CD4-positive, alpha-beta T cell treated with Interleukin-15 for 1 hour (primary cell): ENCODE data around the gene DTHD1.
A peak's percentile ranks its signal among the peaks of the same experiment; 100 is the strongest.

Source experiments
- DNase-seq: peaks from one replicate; pipeline ENCODE4 v3.0.0-alpha.2; 2020

The DTHD1 gene

DNA sequence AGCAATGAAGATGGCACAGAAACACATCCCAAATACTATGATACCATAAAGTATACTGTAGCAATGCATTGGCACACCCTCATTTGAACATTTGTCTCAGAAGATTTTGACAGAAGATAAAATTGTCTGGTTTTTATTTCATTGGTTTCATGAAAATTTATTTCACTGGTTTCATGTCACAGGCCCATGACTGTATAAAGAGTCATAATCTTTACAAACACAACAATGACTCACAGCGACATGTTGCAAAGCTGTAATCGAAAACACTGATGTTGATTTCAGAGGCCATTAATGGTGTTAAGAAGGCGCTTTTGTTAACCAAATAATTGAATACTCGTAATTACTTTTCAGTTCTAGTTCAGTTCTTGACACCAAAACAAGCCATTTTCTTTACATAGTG is 8.1 kb upstream of the DTHD1 start:
- DNase-seq = no peak

DNA sequence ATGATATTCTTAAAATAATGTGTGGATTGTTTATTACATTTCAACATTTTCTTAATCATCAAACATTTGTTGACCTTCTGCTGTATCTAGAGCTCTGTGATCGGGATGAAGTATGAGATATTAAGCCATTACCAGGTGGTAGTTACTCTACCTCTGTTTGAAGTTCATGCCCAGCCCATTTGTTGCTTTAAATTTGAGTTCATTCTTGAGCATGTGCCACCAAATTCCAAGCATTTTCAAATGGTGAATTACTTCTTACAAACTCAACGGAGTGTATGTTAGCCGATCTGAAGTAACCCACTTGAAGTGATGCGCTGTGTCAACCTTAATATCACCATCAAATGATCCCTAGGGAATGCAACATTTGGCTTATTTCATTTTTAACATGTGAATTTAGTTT is 7.3 kb upstream of the DTHD1 start:
- DNase-seq = no peak

DNA sequence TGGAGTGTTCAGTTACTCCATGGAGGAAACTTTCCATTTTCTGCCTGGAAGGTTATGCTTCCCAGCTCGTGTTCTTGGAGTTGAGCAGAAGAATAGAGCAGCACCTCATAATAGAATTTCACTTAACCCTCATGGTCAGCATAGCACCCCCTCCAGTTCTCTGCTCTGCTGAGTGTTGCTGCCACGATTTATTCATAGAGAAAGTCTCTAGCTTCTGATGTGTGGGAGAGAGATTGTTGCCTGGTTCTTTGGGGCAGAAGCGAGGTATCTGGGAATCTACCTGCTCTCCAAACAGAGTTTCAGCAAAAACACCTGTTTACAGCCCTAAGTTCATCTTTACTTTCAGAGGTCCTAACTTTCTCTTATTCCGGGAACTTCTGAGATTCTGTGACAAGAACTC is 3.9 kb upstream of the DTHD1 start:
- DNase-seq = no peak

DNA sequence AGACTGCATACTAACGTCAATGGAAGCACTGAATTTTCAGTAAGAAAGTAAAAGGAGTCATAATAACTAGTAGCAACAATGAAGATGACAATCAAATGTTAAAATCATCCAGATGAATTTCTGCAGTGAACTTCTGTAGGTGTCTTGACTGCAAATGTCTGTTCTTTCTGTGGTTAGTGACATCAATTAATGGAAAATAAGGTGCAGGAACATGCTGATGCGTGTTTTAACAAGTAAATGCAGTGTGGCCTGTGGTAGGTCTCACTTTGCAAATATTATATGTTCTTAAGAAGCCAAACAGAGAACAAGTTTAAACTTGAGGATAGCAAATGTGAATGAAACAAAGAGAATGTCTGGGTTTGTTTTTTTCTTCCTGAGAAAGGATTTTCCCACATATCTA is 2.6 kb upstream of the DTHD1 start:
- DNase-seq = no peak

DNA sequence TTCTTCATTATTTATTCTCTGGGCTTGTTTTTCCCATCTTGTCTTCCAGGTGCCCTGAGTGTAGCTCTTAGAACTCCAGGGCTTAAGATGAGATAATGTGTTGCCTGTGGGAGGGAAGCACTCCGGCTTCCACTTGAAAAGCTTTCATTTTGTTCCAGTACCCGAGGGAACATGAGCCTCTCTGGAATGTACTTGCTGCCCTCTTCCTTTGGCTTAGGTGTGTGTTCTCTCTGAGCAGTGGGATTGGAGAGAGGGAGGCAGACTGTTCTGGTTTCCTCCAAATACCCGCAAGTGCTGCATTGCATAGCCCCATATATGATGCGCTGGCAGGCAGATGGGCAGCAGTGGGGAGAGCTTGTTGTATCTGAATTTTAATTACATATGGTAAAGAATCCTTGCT is 861 bp upstream of the DTHD1 start:
- DNase-seq = no peak

DNA sequence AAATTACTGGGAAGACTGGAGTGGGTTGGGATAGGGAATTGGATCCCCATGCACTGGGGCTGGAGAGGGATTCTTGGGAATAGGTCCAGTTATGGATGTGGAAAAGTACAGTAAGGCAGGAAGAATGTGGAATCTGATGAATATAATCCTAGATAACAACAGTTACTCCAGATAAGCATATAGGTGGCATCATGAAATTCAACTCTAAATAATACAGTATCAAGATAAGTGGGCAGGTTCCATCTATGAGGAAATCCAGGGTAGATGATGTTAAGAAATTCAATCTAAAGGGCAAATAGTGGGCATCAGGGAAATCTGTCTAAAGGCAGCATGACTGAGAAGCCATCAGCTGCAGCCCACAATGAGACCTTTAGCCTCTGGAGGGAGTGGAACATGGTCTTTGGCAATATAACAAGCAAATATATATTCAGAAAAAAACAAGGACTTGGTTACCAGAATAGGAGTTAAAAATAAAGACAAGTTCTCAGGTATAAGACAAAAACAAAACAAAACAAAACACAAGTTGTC is 1.2 kb downstream of the DTHD1 start:
- DNase-seq = no peak

DNA sequence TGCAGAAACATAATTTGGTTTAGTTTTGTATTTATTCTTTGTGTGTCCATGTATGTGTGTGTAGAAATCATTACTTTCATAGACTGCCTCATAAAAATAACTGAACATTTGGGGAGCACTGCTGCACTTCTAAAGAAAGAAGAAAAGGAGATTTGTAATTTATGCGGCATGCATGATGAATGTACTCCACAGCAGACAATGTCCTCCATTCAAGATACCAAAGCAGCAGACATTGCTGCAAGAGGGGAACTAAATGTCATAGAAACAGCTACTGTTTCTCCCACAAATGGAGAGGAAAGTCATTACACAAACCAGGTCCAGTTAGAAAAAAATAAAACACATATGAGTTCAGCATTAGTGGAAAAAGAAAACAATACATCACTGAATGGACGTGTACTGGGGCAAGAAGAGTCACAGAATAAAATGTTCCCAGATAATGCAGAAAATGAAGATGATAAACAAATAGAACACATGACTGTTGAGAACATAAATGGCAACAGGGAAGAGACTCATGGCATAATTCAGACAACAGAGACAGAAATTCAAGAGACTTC is 2.6 kb downstream of the DTHD1 start:
- DNase-seq = no peak

DNA sequence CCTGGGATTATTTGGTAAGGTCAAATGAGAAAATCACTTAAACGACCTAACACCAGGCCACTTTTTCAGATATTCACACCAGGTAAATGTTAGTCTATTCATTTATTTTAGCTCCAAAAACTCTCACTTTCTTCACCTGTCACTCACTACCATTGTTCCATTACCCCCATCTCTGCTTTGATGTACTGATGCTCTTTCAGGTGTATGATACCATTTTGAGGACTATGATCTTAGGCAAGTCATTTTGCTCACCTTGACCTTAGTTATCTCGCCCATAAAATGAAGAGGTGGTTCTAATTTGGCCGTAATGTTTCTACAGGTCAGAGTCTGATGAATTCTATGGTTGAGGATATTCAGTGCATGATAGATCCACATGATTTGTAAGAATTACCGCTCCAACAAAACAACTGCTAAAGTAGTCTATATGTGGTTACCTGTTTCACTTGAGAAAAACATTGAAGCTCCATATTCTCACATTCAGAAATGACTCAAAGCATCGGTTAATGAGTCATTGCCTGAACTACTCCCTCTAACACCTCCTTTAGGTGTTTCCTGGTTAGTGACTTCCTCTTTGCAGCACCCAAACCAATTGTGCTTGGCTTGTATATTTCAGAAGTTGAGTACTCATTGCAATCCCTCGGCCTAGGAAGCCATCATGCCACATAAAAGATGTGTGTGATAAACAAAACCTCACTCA is 4.5 kb downstream of the DTHD1 start:
- peak; percentile 56 for DNase-seq

DNA sequence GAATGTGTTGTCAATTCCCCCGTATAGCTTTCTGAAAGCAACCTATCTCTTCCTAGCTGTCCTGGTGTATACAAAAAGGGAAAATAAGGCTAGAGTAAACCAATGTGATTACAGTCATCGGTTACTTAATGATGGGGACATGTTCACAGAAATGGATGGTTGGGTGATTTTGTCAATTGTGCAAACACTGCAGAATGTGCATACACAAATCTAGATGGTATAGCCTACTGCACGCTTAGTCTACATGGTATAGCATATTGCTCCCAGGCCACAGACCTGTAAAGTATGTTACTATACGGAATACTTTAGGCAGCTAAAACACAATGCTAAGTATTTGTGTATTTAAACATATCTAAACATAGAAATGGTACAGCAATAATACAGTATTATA is 5.1 kb downstream of the DTHD1 start:
- no peak for DNase-seq

DNA sequence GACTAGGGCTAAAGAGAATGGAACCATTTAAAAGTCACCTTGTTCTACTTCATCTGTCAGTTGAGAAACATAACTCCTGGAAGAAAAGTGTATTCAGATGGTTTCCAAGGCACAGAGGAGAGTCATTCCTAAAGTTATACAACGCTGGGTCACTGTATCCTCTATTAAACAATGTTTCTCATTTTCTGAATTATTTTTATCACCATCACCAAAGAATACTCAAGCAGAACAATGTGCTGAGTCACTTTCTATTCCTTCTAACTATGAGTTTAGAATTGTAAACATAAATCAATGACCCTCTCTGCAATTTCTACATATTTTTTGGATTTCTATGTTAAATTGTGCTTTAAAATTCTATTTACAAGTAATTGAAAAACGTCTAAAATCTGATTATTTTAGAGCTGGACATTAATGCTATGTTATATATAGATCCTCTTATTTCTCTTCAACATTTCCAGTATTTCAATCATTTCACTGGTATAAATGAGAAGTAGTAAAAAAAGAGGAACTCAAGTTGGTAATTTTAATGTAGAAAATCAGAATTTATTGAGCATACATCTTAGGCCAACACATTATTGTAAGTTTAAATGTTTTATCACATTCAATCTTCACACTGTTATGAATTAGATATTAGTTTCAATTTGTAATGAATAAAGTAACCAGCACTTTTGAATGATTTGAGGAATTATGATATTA is 7.5 kb downstream of the DTHD1 start:
- DNase-seq = no peak

DNA sequence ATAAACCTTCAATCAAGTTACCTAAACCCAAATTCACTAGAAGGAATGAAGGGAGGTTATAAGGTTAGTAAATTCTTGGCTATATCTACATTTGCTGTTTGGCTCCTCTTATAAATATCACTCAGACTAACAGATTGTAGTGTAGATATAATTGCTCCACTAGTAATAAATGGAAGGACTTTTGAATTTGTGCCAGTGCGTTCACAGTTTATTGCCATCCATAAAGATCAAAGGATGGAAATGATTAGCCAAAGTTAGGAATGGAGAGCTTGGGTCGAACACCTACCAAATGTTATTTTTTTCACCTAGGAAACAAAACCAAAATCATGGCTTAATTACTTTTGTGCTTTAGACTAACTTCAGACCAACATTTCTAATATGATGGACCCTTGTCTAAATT is 9.2 kb downstream of the DTHD1 start:
- DNase-seq = no peak

DNA sequence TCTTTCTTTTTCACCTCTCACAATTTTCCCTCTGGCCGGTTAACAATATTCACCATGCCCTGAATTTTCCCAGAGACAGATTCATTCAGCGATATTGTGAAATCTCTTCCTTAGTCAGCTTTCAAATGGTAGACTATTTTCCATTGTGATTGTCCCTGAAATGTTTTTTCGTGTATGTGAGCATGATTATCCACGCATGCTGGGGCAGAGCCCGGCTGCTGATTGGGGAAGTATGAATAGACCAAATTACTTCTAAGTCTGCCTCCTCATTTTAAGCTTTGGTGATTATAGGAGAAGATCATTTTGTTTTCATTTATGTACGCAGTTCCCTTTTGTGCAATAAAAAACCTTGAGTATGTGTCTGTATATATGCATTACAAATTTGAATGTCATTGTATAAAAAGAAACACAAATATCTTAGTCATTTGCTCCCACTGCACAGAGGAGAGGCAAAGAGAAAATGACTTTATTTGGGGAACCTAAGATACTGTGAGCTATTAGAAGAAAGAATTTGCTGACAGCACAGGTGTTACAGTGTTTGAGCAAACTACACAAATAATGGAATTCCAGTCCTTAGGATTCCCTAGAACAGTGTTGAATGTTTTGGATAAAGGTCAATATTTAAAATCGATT is 11.3 kb downstream of the DTHD1 start:
- no peak for DNase-seq

DNA sequence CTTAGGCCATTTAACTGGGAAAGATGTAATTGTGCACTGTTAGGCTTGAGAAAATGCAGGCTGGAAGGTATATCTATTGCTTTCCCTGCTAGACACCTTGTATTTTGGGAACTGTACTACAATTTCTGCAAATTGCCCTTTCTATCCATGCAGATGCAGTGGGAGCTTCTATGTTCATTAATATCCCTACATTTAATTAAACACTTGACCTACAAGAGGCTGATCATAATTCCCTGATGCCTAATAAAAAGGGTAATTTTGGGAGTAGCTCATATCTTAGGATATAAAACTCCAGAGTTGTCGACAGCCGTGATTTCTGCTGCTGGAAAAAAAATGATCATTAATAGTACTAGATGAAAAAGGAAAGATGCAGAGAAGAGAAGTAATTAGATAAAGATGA is 19.7 kb downstream of the DTHD1 start:
- no peak for DNase-seq

DNA sequence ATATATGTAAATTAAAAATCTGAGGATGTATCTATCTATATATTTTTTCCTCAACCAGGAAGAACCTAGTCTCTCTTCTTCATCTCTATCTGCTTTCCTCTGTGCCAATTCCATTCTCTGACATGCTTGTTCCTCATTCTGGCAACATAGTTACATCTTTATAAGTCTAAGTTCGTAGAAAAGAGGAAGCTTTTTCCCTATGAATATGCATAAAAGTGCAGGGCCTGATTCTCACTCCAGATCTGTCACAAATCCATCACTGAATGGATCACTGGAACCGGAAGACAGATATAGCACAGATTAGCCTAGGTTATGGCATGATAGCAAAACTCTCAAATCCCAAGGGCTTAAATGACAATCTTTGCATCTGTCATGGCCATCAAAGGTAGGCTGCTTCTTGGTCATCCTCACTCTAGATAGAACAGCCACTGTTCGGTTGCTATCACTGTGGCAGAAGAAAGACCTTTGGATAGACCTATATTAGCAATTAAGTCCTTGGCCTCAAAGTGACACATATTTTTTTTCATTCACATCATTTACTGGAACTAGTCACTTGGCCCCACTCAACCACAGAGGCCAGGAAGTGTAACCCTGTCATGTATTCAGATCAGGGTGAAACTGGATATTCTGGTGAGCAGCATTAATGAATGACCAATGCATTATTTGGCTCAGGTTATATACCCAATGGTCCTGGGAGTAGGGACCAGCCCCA is 22.2 kb downstream of the DTHD1 start:
- no peak for DNase-seq

DNA sequence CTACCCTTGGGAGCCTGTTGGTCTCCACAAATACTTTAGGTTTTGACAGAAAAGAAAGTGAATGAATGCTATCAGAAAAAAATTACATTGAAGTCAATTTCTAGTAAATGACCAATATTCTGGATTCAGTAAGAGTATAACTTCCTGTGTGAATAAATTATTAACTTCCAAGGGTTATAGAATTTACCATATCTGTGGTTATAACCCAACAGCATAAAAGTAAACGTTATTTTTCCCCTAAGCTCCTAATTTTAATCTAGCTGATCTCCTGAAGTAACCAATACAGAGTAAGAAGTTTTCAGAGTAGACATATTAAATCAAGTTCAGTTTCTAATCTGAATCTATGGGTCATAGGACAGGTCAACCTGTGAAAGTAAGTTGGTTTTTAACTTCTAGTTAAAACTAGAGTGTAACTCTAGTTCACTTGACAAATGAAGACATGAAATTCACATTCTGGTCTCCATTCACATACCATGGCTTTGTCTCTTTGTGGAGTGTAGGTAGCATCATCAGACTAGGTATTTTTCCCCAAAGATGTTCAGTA is 22.8 kb downstream of the DTHD1 start:
- DNase-seq = no peak

DNA sequence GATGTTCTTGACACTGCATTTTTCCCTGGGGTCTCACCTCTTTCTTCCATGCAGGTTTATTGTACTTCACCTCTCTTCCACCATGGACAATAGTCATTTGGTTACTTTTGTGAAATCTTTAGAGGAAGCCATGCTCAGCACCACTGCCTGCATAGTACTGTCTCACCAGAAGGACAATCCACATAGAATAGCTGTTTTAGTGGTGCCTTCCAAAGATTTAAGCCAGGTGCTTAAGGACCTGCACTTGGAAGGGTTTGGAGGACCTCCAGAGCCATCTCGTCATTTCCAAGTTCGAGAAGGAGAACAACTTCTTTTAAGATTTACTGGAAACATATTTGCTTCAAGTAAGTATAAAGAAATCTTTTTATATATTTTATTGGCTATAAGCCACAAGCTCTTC is 26.7 kb downstream of the DTHD1 start:
- DNase-seq = no peak

DNA sequence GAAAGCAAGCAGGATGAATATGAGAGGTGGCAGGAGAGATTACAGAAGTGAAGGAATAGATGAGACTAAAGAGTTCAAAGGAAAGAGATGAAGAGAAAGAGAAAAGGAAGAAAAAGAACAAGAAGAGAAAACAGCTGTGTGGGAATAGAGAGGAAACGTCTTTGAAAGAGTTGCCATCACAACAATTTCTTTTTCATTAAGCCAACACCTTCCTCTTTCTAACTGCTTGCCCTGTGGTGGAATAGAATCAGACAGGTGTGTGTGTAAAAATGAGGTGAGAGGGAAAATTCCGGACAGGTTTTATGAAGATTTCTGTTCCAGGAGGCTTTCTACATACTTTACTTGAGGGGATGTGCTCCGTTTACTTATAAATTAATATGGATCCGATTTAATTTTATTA is 28.8 kb downstream of the DTHD1 start:
- DNase-seq = no peak

DNA sequence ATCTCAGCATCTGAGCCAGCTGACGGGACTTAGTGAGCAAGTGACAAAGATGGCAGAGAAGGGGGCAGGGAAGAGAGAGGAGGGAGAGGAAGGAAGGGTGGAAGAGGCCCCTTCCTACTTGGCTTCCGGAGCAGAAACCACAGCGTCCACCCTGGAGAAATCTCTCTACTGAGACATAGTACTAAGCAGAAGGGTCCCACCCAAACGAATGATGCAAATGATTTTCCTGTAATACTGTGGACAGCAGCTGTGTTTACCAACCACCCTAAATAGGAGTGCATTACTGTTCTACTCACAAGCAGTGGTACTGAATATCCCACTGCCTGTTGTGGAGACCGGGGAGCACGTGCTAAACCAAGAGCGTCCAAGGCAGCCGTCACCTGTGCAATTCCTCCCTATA is 29.4 kb downstream of the DTHD1 start:
- peak; percentile 59 for DNase-seq

DNA sequence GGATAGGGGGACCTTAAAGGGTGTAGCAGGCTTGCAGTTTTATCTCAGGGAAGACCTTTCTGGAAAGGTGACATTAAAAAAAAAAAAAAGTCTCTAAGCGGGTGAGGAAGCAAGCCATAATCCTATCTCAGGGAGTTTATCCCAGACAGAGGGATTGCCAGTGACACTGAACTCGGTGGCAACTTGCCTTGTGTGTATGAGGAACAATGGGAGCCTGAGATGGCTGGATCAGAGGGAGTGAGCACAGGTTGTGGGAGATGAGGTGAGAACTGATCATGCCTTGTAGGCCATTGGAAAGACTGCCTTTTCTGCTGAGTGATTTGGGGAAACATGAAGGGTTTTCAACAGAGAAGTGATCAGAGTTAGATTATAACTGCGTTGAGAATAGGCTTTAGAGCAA is 31.1 kb downstream of the DTHD1 start:
- no peak for DNase-seq

DNA sequence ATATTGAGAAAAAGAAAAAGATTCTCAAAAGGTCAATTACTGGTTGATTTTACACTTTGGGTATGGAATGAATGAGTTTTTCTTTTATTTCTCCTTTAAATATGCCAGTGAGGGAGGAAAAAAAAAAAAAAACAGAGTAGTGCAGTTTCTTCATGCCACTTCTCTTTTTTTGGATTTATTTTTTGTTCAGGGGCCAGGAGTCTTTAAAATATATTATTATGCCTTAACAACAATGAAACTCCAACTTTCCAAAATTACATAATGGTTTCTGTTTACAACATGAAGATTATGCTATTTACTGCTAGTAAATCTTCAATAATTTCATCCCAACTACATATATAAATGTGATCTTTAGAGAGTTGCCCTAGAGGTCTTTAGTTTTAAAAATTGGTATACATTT is 31.9 kb downstream of the DTHD1 start:
- no peak for DNase-seq

DNA sequence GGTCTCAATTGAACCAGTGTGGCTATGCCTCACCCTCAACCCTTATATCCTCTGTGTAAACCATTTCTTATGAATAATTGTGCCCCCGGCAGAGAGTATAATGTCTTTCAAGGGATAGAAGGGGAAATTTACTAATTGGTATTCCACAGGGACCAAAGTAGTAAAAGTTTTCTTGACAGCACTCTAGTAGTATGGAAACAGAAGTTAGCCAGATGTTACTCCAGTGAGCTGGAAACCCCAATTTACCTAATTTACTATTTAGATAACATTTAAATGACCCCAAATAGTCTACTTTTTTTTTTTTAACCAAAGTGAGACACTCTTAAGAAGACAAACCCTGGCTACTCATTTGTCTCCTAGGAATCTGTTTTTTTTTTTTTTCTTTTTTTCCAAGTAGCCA is 32.3 kb downstream of the DTHD1 start:
- DNase-seq = no peak

DNA sequence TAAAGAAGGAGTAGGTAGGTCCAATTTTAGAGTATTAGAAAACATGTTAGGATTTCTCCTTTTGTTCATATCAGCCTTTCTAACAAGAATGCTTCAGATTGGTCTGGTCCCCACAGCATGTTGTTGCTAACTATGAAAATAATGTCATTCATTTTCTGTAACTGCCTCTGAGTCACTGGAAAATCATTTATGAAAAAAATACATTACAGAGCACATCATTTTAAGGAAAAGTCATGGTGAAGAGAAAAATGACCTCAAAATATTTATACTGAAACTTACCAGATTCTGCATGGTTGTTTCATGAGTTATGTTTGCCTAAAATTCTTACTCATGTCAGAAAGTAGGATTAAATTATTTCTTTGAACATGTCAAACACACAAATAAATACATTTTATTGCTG is 35.2 kb downstream of the DTHD1 start:
- no peak for DNase-seq

DNA sequence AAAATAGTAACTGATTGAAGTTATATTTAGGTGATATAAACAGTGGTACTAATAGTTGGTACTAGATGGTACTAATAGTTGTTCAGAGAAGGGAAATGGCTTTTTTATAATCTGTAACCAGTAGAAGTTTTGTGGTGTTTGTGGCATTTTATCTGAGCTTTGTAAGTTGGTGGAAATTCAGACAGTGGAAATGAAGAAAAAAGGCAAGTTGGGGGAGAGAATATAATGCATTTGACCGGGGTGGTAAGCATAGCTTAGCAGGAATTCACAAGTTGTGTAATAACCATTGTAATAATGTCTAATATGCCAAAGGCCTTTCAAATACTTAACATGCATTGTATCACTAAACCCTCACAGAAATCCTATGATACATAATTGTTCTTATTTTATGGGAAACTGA is 36.3 kb downstream of the DTHD1 start:
- DNase-seq = no peak
